Pons (tissue), 1 donor: ENCODE data around the gene LARP4.
A peak's percentile ranks its signal among the peaks of the same experiment; 100 is the strongest.
"Not testable (repeated sequence)": the region's sequence is repeated elsewhere in the genome, so short reads cannot be mapped to it uniquely, and the experiment has no call there.

ENCODE experiments used
- DNase-seq: peaks from one replicate; pipeline ENCODE4 v3.0.0-alpha.2; 2016; ENCODE audit warnings: low spot score

The LARP4 gene

GRCh38 chr12:50483488-50483887, 82.8 kb downstream of the LARP4 start:
- no peak for DNase-seq

DNA sequence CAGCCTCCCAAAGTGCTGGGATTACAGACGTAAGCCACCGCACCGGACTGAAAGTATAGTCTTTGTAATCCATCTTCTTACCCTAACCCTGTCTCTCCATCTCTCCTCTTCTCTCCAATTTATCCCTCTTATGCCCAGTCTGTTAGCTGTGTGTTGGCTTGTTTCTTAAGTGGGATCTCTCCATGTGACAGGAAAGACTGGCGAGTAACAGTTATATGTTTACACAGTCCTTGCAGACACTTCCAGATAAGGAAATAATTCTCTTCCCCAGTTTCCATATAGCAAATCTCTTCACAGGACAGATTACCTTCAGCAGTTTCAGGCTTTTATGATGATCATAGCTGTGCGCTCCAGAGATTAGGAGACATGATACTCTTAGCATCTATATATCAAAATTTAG, 88.1 kb downstream of the LARP4 start:
- no peak for DNase-seq

- DNase-seq = not testable (repeated sequence)
Measured at GRCh38 chr12:50498119-50498518, 97.4 kb downstream of the LARP4 start.

DNA sequence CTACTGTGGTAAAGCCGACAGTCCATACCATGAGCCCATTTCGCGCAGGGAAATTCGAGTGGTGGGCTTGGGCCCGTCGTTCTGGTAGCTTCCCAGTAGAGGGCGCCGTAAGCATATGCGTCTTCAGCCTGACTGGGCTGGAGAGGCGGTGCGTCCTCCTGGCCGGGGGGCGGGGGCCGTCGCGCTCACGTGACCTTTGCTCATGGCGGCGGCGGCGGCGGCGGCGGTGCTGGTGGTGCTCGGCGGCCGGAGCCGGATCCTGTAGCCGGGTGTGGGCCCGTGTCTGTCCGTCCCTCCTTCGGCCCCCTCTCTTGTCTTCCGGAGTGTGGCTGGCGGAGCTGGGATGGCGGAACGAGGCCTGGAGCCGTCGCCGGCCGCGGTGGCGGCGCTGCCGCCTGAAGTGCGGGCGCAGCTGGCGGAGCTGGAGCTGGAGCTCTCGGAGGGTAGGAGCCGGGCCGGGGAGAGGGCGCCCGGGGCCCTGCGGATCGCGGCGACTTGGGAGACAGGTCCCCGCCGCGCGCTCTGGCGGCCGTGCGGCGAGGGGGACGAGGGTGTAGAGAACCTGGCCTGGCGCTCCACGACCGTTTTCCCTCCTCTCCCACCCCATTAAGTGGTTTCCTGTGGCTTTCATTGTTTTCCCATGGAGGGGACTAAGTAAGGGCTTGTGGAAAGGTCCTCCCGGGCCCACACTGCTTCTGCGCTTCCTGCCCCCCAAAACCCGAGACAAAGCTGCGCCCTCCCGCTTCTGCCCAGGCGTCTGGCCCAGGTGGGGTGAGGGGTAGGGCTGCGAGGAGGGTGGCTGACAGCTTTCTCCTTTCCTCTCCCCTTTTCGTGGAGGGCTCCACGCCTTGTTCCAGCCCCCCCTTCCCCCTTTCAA, 104.4 kb downstream of the LARP4 start, which contains the start of gene DIP2B:
Gene DIP2B, plus strand, starts transcription at position 188 of the 877 bp plus-strand sequence. Its CDS starts 156 bp downstream, at position 344.
- DNase-seq = peak; percentile 87

- peak; percentile 99 for DNase-seq
Measured at GRCh38 chr12:50505675-50506530, 105.2 kb downstream of the LARP4 start.

GRCh38 chr12:50506753-50507473, 106.2 kb downstream of the LARP4 start:
- DNase-seq = peak; percentile 75

DNA sequence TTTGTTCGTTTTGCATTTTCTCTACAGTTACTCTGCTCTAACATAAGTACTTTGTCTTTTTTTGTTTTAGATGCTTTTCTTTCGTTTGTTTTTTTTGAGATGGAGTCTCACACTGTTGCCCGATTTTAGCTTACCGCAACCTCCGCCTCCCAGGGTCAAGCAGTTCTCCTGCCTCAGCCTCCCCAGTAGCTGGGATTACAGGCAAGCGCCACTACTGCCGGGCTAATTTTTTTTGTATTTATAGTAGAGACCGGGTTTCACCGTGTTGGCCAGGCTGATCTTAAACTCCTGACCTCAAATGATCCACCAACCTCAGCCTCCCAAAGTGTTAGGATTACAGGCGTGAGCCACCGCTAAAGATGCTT, 106.8 kb downstream of the LARP4 start:
- no peak for DNase-seq

GRCh38 chr12:50507930-50508329, 107.2 kb downstream of the LARP4 start:
- DNase-seq = peak; percentile 62

GRCh38 chr12:50508414-50508813, 107.7 kb downstream of the LARP4 start:
- peak; percentile 64 for DNase-seq

DNA sequence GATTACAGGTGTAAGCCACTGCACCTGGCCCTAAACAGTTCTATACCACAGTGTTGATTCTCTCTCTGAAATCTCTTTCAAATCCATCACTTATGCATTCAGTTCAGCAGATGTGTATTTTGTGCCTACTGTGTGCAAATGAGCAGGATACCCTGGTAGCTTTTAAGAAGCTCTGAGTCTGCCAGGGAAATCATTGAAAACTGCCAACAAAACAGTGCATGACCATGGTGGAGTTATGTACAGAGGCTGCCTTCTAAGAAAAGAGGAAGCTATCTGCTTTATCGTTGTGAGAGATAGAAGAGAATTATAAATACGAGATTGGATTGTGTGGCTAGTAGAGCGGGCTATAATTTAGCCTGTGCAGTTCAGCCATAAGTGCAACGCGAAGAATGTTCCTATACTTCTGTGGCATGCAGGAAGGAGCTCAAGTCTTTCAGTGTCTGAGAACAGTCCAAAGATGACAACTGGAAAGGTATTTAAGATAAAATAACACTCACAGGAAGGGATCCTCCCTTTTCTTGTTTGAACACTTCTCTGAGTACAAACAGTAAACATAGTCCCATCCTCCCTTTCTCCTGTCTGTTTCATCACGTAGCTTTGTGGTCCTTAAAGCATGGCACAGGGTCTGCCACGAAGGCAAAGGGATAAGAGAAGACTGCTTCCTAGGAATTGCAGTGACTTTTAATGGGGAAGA, 108.4 kb downstream of the LARP4 start:
- peak; percentile 42 for DNase-seq

DNA sequence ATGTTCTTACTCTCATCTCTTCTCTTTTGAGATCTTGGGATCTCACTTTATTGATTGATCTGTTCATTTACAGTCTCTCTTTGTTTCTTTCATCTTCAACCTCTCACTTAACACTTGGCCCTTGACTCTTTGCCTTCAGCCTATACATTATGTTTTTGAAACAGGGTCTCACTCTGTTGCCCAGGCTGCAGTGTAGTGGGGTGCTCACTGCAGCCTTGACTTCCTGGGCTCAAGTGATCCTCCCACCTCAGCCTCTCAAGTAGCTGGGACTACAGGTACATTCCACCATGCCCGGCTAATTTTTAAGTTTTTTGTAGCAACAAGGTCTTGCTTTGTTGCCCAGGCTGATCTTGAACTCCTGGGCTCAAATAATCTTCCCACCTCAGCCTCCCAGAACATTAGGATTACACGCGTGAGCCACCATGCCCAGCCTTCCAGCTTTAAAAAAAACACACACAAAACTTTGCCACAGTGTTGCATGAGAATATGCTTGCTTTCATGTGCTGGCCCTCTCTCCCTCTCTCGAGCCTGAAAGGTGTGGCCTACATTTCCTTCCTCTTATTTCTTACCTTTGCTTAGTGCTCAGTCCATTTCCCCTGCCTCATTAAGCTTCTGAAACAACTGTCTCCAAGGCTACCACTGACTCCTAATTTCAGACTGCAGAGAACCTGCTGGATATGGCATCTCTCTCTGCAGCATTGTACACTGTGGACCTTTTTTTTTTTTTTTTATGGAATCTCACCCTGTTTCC, 114.0 kb downstream of the LARP4 start:
- DNase-seq = no peak

- peak; percentile 57 for DNase-seq
Measured at GRCh38 chr12:50515587-50515986, 114.9 kb downstream of the LARP4 start.

DNA sequence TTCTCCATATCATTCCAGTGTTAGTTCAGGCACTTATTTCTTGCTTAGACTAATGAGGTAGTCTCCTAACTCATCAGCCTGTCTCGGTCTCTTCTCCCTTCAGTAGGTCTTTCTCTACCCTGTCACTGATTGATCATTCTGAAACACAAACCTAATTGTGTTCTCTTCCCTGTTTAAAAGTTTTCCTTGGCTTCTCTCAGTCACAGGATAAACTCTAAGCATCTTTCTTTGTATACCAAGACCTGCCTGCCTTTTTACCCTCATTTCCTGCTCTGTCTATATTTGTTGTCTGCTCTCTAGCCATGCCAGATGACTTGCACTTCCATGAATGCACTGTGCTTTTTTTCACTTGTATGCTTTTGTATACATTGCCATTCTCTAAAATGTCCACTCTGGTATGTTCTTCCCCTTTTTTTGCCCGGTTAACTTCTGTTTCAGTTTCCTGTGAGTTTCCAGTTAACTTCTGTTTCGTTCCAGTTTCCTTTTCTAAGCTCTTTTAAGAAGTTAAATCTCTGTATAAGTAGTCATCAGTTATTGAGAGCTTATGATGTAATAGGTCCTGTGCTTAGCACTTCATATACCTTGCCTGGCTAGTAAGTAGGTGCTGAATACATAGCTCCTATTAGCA, 116.8 kb downstream of the LARP4 start:
- peak; percentile 82 for DNase-seq

GRCh38 chr12:50518090-50518489, 117.4 kb downstream of the LARP4 start:
- DNase-seq = no peak

DNA sequence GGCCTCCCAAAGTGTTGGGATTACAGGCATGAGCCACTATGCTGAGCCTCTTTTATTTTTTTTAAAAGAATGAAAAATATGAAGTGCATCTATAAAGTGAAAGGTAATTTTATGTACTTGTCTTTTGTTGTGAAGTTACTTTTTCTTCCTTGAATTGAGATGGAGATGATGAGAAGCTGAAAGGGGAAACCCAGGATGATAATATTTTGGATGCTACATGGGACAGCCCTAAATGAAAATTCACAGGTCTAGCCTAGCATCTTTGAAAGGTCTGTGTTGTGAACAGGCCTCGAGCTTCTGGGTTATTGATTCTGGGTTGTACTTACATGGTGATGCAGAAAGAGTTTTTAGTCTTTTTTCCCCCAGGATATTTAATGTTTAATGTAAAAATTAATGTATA, 118.7 kb downstream of the LARP4 start:
- DNase-seq = no peak

DNA sequence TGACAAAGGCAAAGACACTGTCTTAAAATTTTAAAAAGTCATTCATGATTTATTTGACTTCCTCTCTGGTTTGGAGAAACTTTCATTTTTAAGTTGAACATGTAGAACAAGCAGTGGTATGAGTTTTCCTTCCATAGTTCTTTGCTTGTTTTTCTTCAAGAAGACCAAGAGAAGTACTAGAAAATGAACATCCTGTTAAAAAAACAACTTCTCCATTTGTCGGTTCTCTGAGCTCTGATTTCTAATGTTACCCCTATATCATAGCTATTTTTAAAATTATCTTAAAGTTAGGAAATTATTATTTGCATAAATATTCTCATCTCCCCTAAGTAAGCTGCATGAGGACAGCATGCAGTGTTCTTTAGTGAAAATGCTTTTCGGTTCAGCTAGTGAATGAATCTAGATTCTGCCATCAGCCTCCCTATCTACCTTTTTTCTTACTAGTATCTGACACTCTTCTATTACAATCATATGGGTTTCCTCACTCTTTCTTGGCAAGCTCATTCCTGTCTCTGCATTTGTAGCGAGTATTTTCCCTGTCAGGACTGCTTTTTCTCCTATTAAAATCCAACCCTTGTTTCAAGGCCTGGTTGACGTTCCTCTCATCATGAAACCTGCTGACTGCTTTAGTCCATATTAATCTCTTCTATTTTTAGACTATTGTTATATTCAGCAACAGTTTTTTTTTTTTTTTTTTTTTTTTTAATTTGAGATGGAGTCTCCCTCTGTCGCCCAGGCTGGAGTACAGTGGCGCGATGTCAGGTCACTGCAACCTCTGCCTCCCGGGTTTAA, 119.9 kb downstream of the LARP4 start:
- peak; percentile 51 for DNase-seq

DNA sequence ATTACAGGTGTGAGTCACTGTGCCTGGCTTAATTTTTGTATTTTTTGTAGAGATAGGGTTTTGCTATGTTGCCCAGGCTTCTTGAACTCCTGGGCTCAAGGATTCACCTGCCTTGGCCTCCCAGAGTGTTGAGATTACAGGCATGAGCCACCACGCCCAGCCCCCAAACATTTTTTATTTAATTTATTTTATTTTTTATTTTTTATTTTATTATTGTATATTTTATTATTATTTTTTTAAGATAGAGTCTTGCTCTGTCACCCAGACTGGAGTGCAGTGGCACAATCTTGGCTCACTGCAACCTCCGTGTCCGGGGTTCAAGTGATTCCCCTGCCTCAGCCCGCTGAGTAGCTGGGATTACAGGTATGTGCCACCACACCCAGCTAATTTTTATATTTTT, 121.1 kb downstream of the LARP4 start:
- not testable (repeated sequence) for DNase-seq

DNA sequence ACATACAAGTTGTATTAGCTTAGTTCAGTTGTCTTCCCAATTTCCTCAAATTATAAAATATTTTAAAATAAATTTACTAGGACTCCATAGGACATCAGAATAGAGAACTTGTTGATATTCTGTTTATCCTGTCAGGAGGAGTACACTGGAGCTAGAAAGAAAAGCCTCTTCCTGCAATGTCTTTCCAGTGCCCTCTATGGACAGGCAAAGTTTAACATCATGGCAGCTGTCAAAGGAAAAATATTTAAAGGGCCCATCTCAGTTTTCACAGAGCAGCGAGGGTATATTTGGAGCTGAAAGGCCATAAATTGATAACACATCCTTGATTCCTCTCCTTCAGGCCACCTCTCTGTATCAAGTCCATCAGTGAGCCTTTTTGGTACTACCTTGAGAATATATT, 123.1 kb downstream of the LARP4 start:
- no peak for DNase-seq

DNA sequence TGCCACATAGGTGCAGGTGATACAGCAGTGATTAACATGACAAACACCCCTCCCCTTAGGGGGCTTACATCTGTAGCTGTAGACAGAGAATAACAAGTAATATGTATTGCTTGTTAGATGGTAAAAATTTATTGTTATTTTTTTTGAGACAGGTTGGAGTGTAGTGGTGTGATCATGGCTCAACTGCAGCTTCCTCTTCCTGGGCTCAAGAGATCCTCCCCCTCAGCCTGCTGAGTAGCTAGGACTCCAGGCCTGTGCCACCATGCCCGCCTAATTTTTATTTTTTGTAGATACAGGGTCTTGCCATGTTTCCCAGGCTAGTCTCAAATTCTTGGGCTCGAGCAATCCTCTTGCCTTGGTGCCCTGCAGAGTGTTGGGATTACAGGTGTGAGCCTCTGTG, 123.9 kb downstream of the LARP4 start:
- no peak for DNase-seq

- no peak for DNase-seq
Measured at GRCh38 chr12:50525422-50525821, 124.7 kb downstream of the LARP4 start.
